Stomach (tissue), 9 donors: ENCODE data around the gene SH3BGRL2. TPM values are rescaled to one million over a fixed set of nuclear protein-coding genes. Genes with fewer than 3 reads are reported as not detected.
A peak's percentile ranks its signal among the peaks of the same experiment; 100 is the strongest.
"Not testable (repeated sequence)": the region's sequence is repeated elsewhere in the genome, so short reads cannot be mapped to it uniquely, and the experiment has no call there.

Experiments
- DNase-seq, 2 donors: peaks; one replicate each; pipeline versions ENCODE4 v3.0.0 to v3.0.0-alpha.2; 2013 to 2019
- H3K27ac ChIP-seq, 5 donors: fragments of 200-600 bp in 4 of 5; sonication (generic) in 4 of 5; one replicate each; pipeline ENCODE4 v1.5.1; 2013 to 2019; ENCODE audit warnings: mild to moderate bottlenecking in 1 of 5, moderate library complexity in 1 of 5
- H3K27me3 ChIP-seq, 3 donors: fragments of 200-600 bp; sonication (generic); one replicate each; pipeline ENCODE4 v1.5.1; 2017 to 2019; ENCODE audit warnings: mixed run types in 1 of 3
- H3K36me3 ChIP-seq, 4 donors: fragments of 200-600 bp; sonication (generic); 1 replicate in 3 of 4; 2 replicates in 1 of 4; pipeline ENCODE4 v1.5.1; 2016 to 2019
- H3K4me1 ChIP-seq, 4 donors: fragments of 200-600 bp; sonication (generic); one replicate each; pipeline ENCODE4 v1.5.1; 2016 to 2019
- H3K4me3 ChIP-seq, 4 donors: fragments of 200-600 bp; sonication (generic) in 3 of 4; one replicate each; pipeline ENCODE4 v1.5.1; 2016 to 2019; ENCODE audit warnings: mild to moderate bottlenecking in 1 of 4
- H3K9me3 ChIP-seq, 4 donors: fragments of 200-600 bp; sonication (generic); one replicate each; pipeline ENCODE4 v1.5.1; 2016 to 2019
- EP300 ChIP-seq: sonication (generic); formaldehyde crosslinking; IDR thresholded peaks from one replicate; pipeline ENCODE4 v1.6.1; 2017; ENCODE audit warnings: antibody characterized with exemption
- POLR2A ChIP-seq, 4 donors: fragments of 450-650 bp; IDR thresholded peaks; one replicate each; pipeline ENCODE4 v1.6.1; 2016; ENCODE audit warnings: antibody characterized with exemption in 4 of 4, control low read depth in 2 of 4, mild to moderate bottlenecking in 1 of 4, moderate library complexity in 1 of 4
- POLR2AphosphoS5 ChIP-seq, 3 donors: sonication (generic); formaldehyde crosslinking; IDR thresholded peaks; one replicate each; pipeline ENCODE4 v1.6.1; 2016; ENCODE audit warnings: antibody characterized with exemption in 3 of 3
- WGBS, 5 donors: extraction: QIAGEN DNeasy Blood & Tissue Kit in 3 of 5; methylation state at CpG; one replicate each; pipeline versions ENCODE4 v1.1.5 to v1.1.7; 2013 to 2018; 5-methylcytosine and 5-hydroxymethylcytosine counted together
- intact Hi-C: fragments of 100-400 bp; cut with DNase I; formaldehyde crosslinking; loops from one replicate; pipeline ENCODE4 v1.15.1; 2023; ENCODE audit warnings: low total_unique reads
- polyA plus RNA-seq, 3 donors: library from polyadenylated mRNA; stranded (reverse); fragments of 200-250 nt; gene quantifications; one replicate each; pipeline ENCODE4 v1.2.3, GENCODE V29; 2013
- total RNA-seq, 5 donors: library from RNA; depleted of rRNA; stranded (reverse); fragments of >200 nt; gene quantifications; one replicate each; pipeline versions ENCODE4 v1.1.0 to v1.2.3, GENCODE V29; 2014 to 2016
- TF ChIP-seq, protein P1 (sequence below), 7 experiments: fragments of 450-650 bp in 4 of 7; fragments of 200-600 bp in 3 of 7; sonication (generic) in 3 of 7; IDR thresholded peaks; one replicate each; pipeline ENCODE4 v1.5.1; 2016 to 2019; ENCODE audit warnings: antibody characterized with exemption in 7 of 7, control low read depth in 2 of 7, mild to moderate bottlenecking in 1 of 7
- donor health status: healthy with polysubstance abuse.
- donor health status: Bipolar disorder and iron deficiency.
- donor health status: healthy.

SH3BGRL2 gene
- total and polyA plus RNA-seq, 8 donors: 14.8 to 225 (median 33.3) TPM

DNA sequence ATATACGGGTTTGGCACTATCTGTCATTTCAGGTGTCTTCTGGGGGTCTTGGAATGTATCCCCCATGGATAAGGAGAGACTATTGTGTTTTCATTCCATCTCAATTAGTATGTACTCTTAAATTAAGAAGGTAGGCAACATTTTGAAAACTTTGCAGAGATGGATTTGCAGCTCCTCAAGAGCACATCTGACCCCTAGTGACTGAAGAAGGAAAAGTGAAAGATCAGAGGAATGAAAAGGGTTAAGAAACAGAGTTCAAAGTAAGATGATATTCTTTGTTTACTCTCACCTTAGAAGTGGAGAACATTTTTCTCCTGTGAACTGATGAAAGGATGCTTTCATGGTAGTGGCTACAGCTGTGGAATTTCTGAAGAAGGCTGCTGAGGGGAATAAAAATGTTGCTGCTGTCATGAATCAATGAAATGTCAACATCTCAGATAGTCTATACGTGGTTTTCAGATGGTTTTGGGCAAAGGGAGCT, 41.5 kb downstream of the SH3BGRL2 start:
- Histone ChIP-seq H3K4me1 (peaks cover 23 to 57% (median 39%) of the 10 kb centered on the region in 4 donors), H3K27ac (peak overlapping the region in 4 of 5 donors; percentile 68 to 81 (median 74)), H3K4me3 (no peak overlapping the region), H3K27me3 (no peaks in the 10 kb centered on the region), H3K9me3 (no peaks in the 10 kb centered on the region), H3K36me3 (peaks cover 0 to 20% (median 18%) of the 10 kb centered on the region in 4 donors)
- TF ChIP-seq POLR2A (IDR thresholded peaks at IDR 0.05): no peak
- TF ChIP-seq, protein P1, sequence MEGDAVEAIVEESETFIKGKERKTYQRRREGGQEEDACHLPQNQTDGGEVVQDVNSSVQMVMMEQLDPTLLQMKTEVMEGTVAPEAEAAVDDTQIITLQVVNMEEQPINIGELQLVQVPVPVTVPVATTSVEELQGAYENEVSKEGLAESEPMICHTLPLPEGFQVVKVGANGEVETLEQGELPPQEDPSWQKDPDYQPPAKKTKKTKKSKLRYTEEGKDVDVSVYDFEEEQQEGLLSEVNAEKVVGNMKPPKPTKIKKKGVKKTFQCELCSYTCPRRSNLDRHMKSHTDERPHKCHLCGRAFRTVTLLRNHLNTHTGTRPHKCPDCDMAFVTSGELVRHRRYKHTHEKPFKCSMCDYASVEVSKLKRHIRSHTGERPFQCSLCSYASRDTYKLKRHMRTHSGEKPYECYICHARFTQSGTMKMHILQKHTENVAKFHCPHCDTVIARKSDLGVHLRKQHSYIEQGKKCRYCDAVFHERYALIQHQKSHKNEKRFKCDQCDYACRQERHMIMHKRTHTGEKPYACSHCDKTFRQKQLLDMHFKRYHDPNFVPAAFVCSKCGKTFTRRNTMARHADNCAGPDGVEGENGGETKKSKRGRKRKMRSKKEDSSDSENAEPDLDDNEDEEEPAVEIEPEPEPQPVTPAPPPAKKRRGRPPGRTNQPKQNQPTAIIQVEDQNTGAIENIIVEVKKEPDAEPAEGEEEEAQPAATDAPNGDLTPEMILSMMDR (IDR thresholded peaks at IDR 0.05): peak in 3 of 7 experiments; percentile 33 to 50 (median 36)
- DNase-seq: peak in 1 of 2 donors; percentile 61
- intact Hi-C loops: no loop called here
- 19 to 33% (median 25%) methylated on average over 2 of the region's 2 CpGs for WGBS, 5 donors

DNA sequence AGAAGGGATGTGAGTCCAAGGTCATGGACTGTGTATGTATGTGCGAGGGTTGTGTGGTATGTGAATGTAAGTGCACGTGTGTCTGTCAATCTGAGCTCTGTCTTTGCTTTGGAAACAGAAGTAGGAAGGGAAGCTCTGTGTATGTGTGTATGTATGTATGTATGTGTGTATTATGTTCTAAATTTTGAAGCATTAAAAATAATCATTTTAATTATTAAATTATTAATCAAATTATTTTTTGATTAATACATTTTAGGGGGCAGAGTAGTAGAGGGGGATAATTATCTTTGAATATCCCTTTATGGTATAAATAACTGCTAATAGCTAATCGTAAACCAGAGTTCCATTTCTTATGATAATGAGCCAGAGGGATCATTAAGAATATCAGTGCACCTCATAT, 42.8 kb downstream of the SH3BGRL2 start:
- Histone ChIP-seq H3K36me3 (peaks cover 0 to 27% (median 21%) of the 10 kb centered on the region in 4 donors), H3K27me3 (no peaks in the 10 kb centered on the region), H3K4me3 (no peak overlapping the region), H3K4me1 (peaks cover 23 to 49% (median 35%) of the 10 kb centered on the region in 4 donors), H3K27ac (peak overlapping the region in 1 of 5 donors; percentile 10), H3K9me3 (no peaks in the 10 kb centered on the region)
- no peak for TF ChIP-seq POLR2AphosphoS5 (IDR thresholded peaks at IDR 0.05)
- TF ChIP-seq, protein P1 (IDR thresholded peaks at IDR 0.05): no peak
- no peak for TF ChIP-seq POLR2A (IDR thresholded peaks at IDR 0.05)
- no peak for TF ChIP-seq EP300
- DNase-seq: no peak
- 72 to 91% (median 88%) methylated on average over 3 of the region's 3 CpGs for WGBS, 5 donors
- intact Hi-C loops: no loop called here

DNA sequence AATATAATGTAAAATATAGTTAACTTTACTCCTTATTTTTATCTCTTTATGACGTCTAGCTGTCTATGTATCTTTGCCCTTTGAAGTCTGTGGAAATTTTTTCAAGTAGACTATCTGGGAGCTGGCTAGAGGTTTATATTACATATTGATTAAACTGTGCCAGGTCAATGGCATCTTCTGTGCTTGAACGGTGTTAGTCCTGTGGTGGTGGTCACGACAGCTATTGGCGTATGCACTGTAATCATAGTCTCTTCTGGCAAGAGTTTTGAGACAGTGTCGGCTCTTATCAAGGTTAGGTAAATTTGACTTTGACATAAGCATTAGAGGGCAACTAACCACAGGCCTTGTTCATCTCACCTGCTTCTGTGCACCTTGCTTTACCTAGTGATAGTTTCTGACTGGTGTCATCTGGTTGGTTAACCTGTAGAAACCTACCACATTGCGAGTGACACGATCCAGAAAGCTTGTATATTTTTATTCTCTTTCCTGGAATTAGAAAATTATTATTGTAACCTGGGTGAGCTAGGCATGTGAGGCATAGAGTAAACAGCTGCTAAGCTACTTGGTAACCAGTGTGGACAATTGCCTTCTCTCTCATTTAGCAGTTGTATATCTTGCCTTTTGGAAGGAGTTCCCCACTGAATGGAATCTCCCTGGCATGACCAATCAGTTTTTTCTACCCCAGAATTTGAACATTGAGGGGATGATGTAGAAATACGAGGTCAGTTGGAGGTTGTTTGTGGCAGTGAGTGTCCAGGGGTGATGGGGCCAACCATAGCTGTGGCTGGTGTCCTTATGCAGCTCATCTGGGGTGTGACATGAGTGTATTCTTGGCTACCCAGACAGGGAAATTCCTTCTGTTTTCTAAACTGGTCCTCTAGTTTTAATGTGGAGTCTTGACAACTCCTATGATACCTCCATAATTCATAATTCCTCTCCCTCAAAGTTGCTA, 45.9 kb downstream of the SH3BGRL2 start:
- WGBS, 5 donors: 37 to 64% (median 45%) methylated on average over 8 of the region's 8 CpGs
- peak overlapping the region in 2 of 5 donors; percentile 23 to 47 for H3K27ac ChIP-seq
- TF ChIP-seq, protein P1 (IDR thresholded peaks at IDR 0.05): no peak
- TF ChIP-seq EP300 (no peak), POLR2AphosphoS5 (IDR thresholded peaks at IDR 0.05) (no peak)
- no peak overlapping the region for H3K4me3 ChIP-seq
- no peaks in the 10 kb centered on the region for H3K27me3 ChIP-seq
- H3K36me3 ChIP-seq: peaks cover 0 to 27% (median 21%) of the 10 kb centered on the region in 4 donors
- no peaks in the 10 kb centered on the region for H3K9me3 ChIP-seq
- H3K4me1 ChIP-seq: peaks cover 5 to 22% (median 12%) of the 10 kb centered on the region in 4 donors
- intact Hi-C loops: no loop called here
- peak in 1 of 2 donors; percentile 38 for DNase-seq

DNA sequence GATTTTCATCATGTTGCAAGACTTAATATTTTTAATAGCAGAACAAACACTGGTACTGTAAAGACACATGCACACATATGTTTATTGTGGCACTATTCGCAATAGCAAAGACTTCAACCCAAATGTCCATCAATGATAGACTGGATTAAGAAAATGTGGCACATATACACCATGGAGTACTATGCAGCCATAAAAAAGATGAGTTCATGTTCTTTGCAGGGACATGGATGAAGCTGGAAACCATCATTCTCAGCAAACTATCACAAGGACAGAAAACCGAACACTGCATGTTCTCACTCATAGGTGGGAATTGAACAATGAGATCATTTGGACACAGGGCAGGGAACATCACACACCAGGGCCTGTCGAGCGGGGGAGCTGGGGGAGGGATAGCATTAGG, 51.6 kb downstream of the SH3BGRL2 start:
- H3K36me3 ChIP-seq: peaks cover 0 to 13% (median 5%) of the 10 kb centered on the region in 4 donors
- H3K27me3 ChIP-seq, DNase-seq, H3K27ac ChIP-seq, H3K4me3 ChIP-seq, intact Hi-C loops, H3K9me3 ChIP-seq: not testable (repeated sequence)
- 74 to 98% (median 94%) methylated on average over 4 of the region's 4 CpGs for WGBS, 5 donors
- peaks cover 11 to 25% (median 16%) of the 10 kb centered on the region in 4 donors for H3K4me1 ChIP-seq
